Prostate gland (tissue), 2 donors: ENCODE data around the gene CUX1.

ENCODE experiments used
- CTCF ChIP-seq, 4 experiments: fragments of 200-600 bp in 2 of 4; fragments of 450-650 bp in 2 of 4; sonication (generic) in 2 of 4; IDR thresholded peaks; 1 replicate in 3 of 4; 2 replicates in 1 of 4; pipeline ENCODE4 v1.5.1; 2016 to 2019; ENCODE audit warnings: antibody characterized with exemption in 4 of 4, mild to moderate bottlenecking in 2 of 4, moderate library complexity in 2 of 4
- POLR2AphosphoS5 ChIP-seq: sonication (generic); formaldehyde crosslinking; IDR thresholded peaks from one replicate; pipeline ENCODE4 v1.6.1; 2017; ENCODE audit warnings: antibody characterized with exemption

GRCh38 chr7:101910991-101911799 lies 93.8 kb downstream of the CUX1 start:
- TF ChIP-seq CTCF (IDR thresholded peaks at IDR 0.05): no peak
- TF ChIP-seq POLR2AphosphoS5: no peak
